NB4 (cell line): ENCODE results near the gene SLC25A6.

Experiments used
- POLR2A ChIP-seq: IDR thresholded peaks from 2 replicates; pipeline ENCODE4 v1.6.1; 2011; ENCODE audit warnings: mild to moderate bottlenecking; ENCODE audit not compliant: insufficient read length; ENCODE audit errors: extremely low read depth
- TF ChIP-seq, protein P1 (sequence below): IDR thresholded peaks from one replicate; pipeline ENCODE4 v1.5.1; 2012; ENCODE audit warnings: low read depth, low read length
- TF ChIP-seq, protein P2 (sequence below): IDR thresholded peaks from 2 replicates; pipeline ENCODE4 v1.6.1; 2011; ENCODE audit warnings: low read depth, low read length

DNA sequence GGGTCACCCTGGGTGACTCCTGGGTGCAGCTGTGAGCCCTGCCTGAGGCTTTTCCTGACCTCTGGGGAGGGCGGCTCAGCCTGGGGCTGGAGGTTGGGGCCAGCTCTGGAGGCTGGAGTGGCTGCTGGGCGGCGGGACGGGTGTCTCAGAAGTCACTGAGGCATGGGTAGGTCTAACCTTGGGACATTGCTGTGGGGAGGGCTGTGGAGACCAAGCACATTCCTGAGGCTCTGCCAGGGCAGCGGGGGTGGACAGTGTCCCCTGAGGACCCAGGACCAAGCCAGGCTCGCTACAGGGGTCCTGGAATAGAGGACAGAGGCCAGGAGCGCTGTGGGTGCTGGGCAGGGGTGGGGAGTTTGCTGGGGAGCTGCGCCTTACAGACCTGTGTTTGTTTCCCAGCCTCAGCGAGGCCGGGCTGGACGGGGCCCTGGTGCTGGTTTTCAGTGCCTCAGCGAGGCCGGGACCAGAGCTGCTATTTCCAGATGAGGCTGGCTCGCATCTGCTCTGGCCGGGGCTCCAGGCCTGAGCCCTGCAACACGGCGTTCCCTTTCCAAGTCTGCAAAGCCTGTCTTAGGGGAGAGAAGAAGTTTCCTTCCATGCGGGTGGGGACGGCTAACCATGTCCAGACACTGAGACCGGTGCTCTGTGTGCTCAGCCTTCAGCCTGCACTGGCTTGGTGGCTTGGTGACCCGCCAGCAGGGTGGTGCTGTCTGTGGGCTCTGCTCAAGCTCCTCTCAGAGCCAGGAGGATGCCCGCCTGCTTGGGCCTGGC, 3.0 kb upstream of the SLC25A6 start:
- TF ChIP-seq, protein P1, sequence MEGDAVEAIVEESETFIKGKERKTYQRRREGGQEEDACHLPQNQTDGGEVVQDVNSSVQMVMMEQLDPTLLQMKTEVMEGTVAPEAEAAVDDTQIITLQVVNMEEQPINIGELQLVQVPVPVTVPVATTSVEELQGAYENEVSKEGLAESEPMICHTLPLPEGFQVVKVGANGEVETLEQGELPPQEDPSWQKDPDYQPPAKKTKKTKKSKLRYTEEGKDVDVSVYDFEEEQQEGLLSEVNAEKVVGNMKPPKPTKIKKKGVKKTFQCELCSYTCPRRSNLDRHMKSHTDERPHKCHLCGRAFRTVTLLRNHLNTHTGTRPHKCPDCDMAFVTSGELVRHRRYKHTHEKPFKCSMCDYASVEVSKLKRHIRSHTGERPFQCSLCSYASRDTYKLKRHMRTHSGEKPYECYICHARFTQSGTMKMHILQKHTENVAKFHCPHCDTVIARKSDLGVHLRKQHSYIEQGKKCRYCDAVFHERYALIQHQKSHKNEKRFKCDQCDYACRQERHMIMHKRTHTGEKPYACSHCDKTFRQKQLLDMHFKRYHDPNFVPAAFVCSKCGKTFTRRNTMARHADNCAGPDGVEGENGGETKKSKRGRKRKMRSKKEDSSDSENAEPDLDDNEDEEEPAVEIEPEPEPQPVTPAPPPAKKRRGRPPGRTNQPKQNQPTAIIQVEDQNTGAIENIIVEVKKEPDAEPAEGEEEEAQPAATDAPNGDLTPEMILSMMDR = no peak
- no peak for TF ChIP-seq POLR2A
- TF ChIP-seq, protein P2, sequence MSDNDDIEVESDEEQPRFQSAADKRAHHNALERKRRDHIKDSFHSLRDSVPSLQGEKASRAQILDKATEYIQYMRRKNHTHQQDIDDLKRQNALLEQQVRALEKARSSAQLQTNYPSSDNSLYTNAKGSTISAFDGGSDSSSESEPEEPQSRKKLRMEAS = no peak
